HEK293 (cell line): Measurements from ENCODE around the gene ZNF771.
A peak's percentile ranks its signal among the peaks of the same experiment; 100 is the strongest.

Source experiments
- CTCF ChIA-PET: fragments of 350-600 bp; formaldehyde crosslinking; extraction: SDS; loops from one replicate; lab custom pipeline; 2021; ENCODE audit warnings: antibody characterized with exemption; lab: Yijun Ruan, JAX
- POLR2A ChIA-PET: fragments of 300-600 bp; formaldehyde crosslinking; extraction: SDS; loops from one replicate; lab custom pipeline; 2020; ENCODE audit warnings: antibody characterized with exemption, inconsistent platforms; lab: Yijun Ruan, JAX
- H3K27ac ChIP-seq: fragments of 200-500 bp; sonication (Bioruptor generic); 2 replicates; pipeline ENCODE4 v1.5.1; 2014; ENCODE audit warnings: low read depth, low read length, control low read depth, inconsistent platforms; ENCODE audit errors: extremely low read depth
- H3K36me3 ChIP-seq, 2 experiments: fragments of 200-500 bp in 1 of 2; sonication (Bioruptor generic) in 1 of 2; 1 replicate in 1 of 2; 2 replicates in 1 of 2; pipeline ENCODE4 v1.5.1; 2014 to 2017; ENCODE audit warnings: inconsistent platforms in 2 of 2, low read length in 2 of 2; ENCODE audit not compliant: control insufficient read depth in 2 of 2, insufficient read depth in 1 of 2
- H3K4me1 ChIP-seq: fragments of 200-500 bp; sonication (Bioruptor generic); 2 replicates; pipeline ENCODE4 v1.5.1; 2014; ENCODE audit warnings: mild to moderate bottlenecking, low read length, inconsistent platforms; ENCODE audit not compliant: control insufficient read depth, insufficient read depth
- H3K4me3 ChIP-seq: 2 replicates; pipeline ENCODE4 v1.5.1; 2011; ENCODE audit warnings: low read depth, mild to moderate bottlenecking, control low read depth, low read length, moderate library complexity
- H3K9me3 ChIP-seq: fragments of 200-500 bp; sonication (Bioruptor generic); 2 replicates; pipeline ENCODE4 v1.5.1; 2014; ENCODE audit warnings: low read depth, low read length, inconsistent platforms; ENCODE audit not compliant: control insufficient read depth, insufficient read depth
- ATF2 ChIP-seq: fragments of 450-650 bp; formaldehyde crosslinking; IDR thresholded peaks from 2 replicates; pipeline ENCODE4 v1.5.1; 2016; ENCODE audit warnings: missing biosample characterization, missing genetic modification characterization, low read depth
- BCL11A ChIP-seq: fragments of 450-650 bp; formaldehyde crosslinking; IDR thresholded peaks from 2 replicates; pipeline ENCODE4 v1.5.1; 2016; ENCODE audit warnings: low read depth, missing biosample characterization, missing genetic modification characterization
- KLF9 ChIP-seq: fragments of 450-650 bp; formaldehyde crosslinking; IDR thresholded peaks from 2 replicates; pipeline ENCODE4 v1.5.1; 2016; ENCODE audit warnings: missing biosample characterization, missing genetic modification characterization, low read depth
- SP3 ChIP-seq: fragments of 450-650 bp; formaldehyde crosslinking; IDR thresholded peaks from 2 replicates; pipeline ENCODE4 v1.5.1; 2016; ENCODE audit warnings: missing biosample characterization, missing genetic modification characterization
- YY1 ChIP-seq: fragments of 450-650 bp; formaldehyde crosslinking; IDR thresholded peaks from 2 replicates; pipeline ENCODE4 v1.5.1; 2018; ENCODE audit warnings: missing biosample characterization, missing genetic modification characterization
- YY2 ChIP-seq: fragments of 450-650 bp; formaldehyde crosslinking; IDR thresholded peaks from 2 replicates; pipeline ENCODE4 v1.5.1; 2016; ENCODE audit warnings: missing biosample characterization, missing genetic modification characterization
- ZBTB17 ChIP-seq: fragments of 450-650 bp; formaldehyde crosslinking; IDR thresholded peaks from 2 replicates; pipeline ENCODE4 v1.5.1; 2016; ENCODE audit warnings: missing biosample characterization, missing genetic modification characterization
- ZBTB48 ChIP-seq: fragments of 450-650 bp; formaldehyde crosslinking; IDR thresholded peaks from 2 replicates; pipeline ENCODE4 v1.5.1; 2016; ENCODE audit warnings: missing biosample characterization, missing genetic modification characterization
- ZBTB8A ChIP-seq: fragments of 450-650 bp; formaldehyde crosslinking; IDR thresholded peaks from 2 replicates; pipeline ENCODE4 v1.5.1; 2016; ENCODE audit warnings: missing biosample characterization, missing genetic modification characterization
- ZNF10 ChIP-seq: fragments of 450-650 bp; formaldehyde crosslinking; IDR thresholded peaks from 2 replicates; pipeline ENCODE4 v1.5.1; 2017; ENCODE audit warnings: missing biosample characterization, missing genetic modification characterization
- ZNF157 ChIP-seq: fragments of 450-650 bp; formaldehyde crosslinking; IDR thresholded peaks from 2 replicates; pipeline ENCODE4 v1.5.1; 2016; ENCODE audit warnings: missing biosample characterization, missing genetic modification characterization
- ZNF280C ChIP-seq: fragments of 450-650 bp; formaldehyde crosslinking; IDR thresholded peaks from 2 replicates; pipeline ENCODE4 v1.5.1; 2016; ENCODE audit warnings: missing biosample characterization, missing genetic modification characterization
- ZNF292 ChIP-seq: fragments of 450-650 bp; formaldehyde crosslinking; IDR thresholded peaks from 2 replicates; pipeline ENCODE4 v1.5.1; 2016; ENCODE audit warnings: low read depth, missing biosample characterization, missing genetic modification characterization, borderline replicate concordance
- ZNF488 ChIP-seq: fragments of 450-650 bp; formaldehyde crosslinking; IDR thresholded peaks from 2 replicates; pipeline ENCODE4 v1.5.1; 2016; ENCODE audit warnings: missing biosample characterization, missing genetic modification characterization
- ZNF518A ChIP-seq: fragments of 450-650 bp; formaldehyde crosslinking; conservative IDR thresholded peaks from 2 replicates; pipeline ENCODE4 v1.5.1; 2016; ENCODE audit warnings: low read depth, missing biosample characterization, missing genetic modification characterization
- ZNF600 ChIP-seq: fragments of 450-650 bp; formaldehyde crosslinking; IDR thresholded peaks from 2 replicates; pipeline ENCODE4 v1.5.1; 2016; ENCODE audit warnings: missing biosample characterization, missing genetic modification characterization
- ZNF626 ChIP-seq: fragments of 450-650 bp; sonication (Bioruptor Pico); formaldehyde crosslinking; IDR thresholded peaks from 2 replicates; pipeline ENCODE4 v1.5.1; 2018; ENCODE audit warnings: missing biosample characterization, missing genetic modification characterization, inconsistent platforms
- ZNF629 ChIP-seq: fragments of 450-650 bp; formaldehyde crosslinking; IDR thresholded peaks from 2 replicates; pipeline ENCODE4 v1.5.1; 2017; ENCODE audit warnings: missing biosample characterization, missing genetic modification characterization
- ZNF660 ChIP-seq: fragments of 450-650 bp; IDR thresholded peaks from 2 replicates; pipeline ENCODE4 v1.5.1; 2018; ENCODE audit warnings: missing biosample characterization, mild to moderate bottlenecking, missing genetic modification characterization
- ZSCAN4 ChIP-seq: fragments of 450-650 bp; formaldehyde crosslinking; IDR thresholded peaks from 2 replicates; pipeline ENCODE4 v1.5.1; 2017; ENCODE audit warnings: missing biosample characterization, missing genetic modification characterization
- ZSCAN5A ChIP-seq: fragments of 450-650 bp; formaldehyde crosslinking; IDR thresholded peaks from 2 replicates; pipeline ENCODE4 v1.5.1; 2016; ENCODE audit warnings: missing biosample characterization, missing genetic modification characterization

Gene ZNF771

GRCh38 chr16:30429418-30429677 lies 21.9 kb downstream of the ZNF771 start:
- ChIA-PET CTCF (interaction anchor here (0.6 to 3.1 kb wide), 49 partner anchors 9 to 398 kb away, joined by 3 to 43 read pairs (median 5); partner anchors contain the start of genes TBX6, ZNF48 and ZNF771), POLR2A (interaction anchor here (0.7 to 3.0 kb wide), 28 partner anchors 9 to 613 kb away, joined by 3 to 41 read pairs (median 6); partner anchors contain the start of genes CD2BP2, CORO1A, PAGR1 and PRR14)
- H3K9me3 ChIP-seq: no peaks in the 10 kb centered on the region
- H3K36me3 ChIP-seq: peaks cover 13 to 29% of the 10 kb centered on the region in 2 experiments; a peak in 2 of 3 replicates
- H3K4me3 ChIP-seq: peak overlapping the region; percentile 76
- peak overlapping the region; percentile 12; the same call in 1 of the 2 replicates for H3K27ac ChIP-seq
- no peaks in the 10 kb centered on the region for H3K4me1 ChIP-seq
- TF ChIP-seq ZNF157 (tag by site-specific recombination) (0 out of 2 replicates have a peak, but pooled peaks have one; percentile 8), ZNF488 (tag by site-specific recombination) (no peak), ZBTB17 (tag by site-specific recombination) (0 out of 2 replicates have a peak, but pooled peaks have one; percentile 20), ATF2 (tag by site-specific recombination) (no peak), ZNF10 (tag by site-specific recombination) (peak; percentile 47; the same call in 1 of the 2 replicates), ZBTB48 (tag by site-specific recombination) (peak; percentile 29; the same call in 1 of the 2 replicates), ZNF600 (tag by site-specific recombination) (peak; percentile 86; the same call in 1 of the 2 replicates), ZBTB8A (peak; percentile 23; the same call in 1 of the 2 replicates), ZSCAN4 (0 out of 2 replicates have a peak, but pooled peaks have one; percentile 44), ZNF292 (no peak)
- TF ChIP-seq, all 188 proteins: peak for 7

GRCh38 chr16:30429678-30430427 lies 22.4 kb downstream of the ZNF771 start, which contains the start of gene DCTPP1:
TSS of gene DCTPP1 (minus strand) at chr16:30430030. CDS start at chr16:30429980, 50 bp downstream.
- ChIA-PET POLR2A (interaction anchor here (0.7 to 3.0 kb wide), 31 partner anchors 9 to 614 kb away, joined by 3 to 41 read pairs (median 5); partner anchors contain the start of genes CD2BP2, CORO1A, PAGR1 and PRR14), CTCF (interaction anchor here (0.5 to 3.1 kb wide), 53 partner anchors 10 to 398 kb away, joined by 3 to 43 read pairs (median 4); partner anchors contain the start of genes TBX6, ZNF48 and ZNF771)
- Histone ChIP-seq H3K27ac (peak within 1 kb of the TSS; percentile 12; the same call in 1 of the 2 replicates), H3K4me3 (peak within 1 kb of the TSS; percentile 76), H3K4me1 (no peaks in the 10 kb centered on the region), H3K9me3 (no peaks in the 10 kb centered on the region), H3K36me3 (peaks cover 13 to 24% of the 10 kb centered on the region in 2 experiments; a peak in 2 of 3 replicates)
- TF ChIP-seq ZNF629 (tag by site-specific recombination) (peak; percentile 67), ZNF280C (tag by site-specific recombination) (no peak), YY1 (peak; percentile 61), SP3 (tag by site-specific recombination) (peak; percentile 96), ZNF660 (tag by site-specific recombination) (peak; percentile 96), ZNF518A (tag by site-specific recombination) (no peak; the same call in 1 of the 2 replicates), ZNF626 (no peak), ZSCAN5A (tag by site-specific recombination) (peak; percentile 98), YY2 (tag by site-specific recombination) (peak; percentile 65), BCL11A (tag by site-specific recombination) (no peak), KLF9 (tag by site-specific recombination) (peak; percentile 76)
